Bronchial smooth muscle cell (primary cell): ENCODE measurements around the gene POP7. TPM values are rescaled to one million over a fixed set of nuclear protein-coding genes. Genes with fewer than 3 reads are reported as not detected.

Source experiments
- total RNA-seq: library from RNA; depleted of rRNA; stranded (reverse); fragments of >200 nt; gene quantifications from 2 replicates; pipeline ENCODE4 v1.2.1, GENCODE V29; 2014

Gene POP7
- 26.2 and 31.2 TPM in 2 replicates for total RNA-seq

GRCh38 chr7:100705753-100706671 lies at the start of gene POP7:
POP7 (plus strand) TSS chr7:100706121; CDS start chr7:100706831, 710 bp downstream.

GRCh38 chr7:100673302-100673941 lies 32.5 kb upstream of the POP7 start, which contains the start of gene GNB2:
GNB2 (plus strand) TSS chr7:100673740; CDS start chr7:100676266, 2,526 bp downstream.

GRCh38 chr7:100694098-100694745 lies 11.7 kb upstream of the POP7 start, which contains the start of gene GIGYF1:
GIGYF1 (minus strand) TSS chr7:100694250; CDS start chr7:100688238, 6,012 bp downstream.

GRCh38 chr7:100720279-100720670 lies 14.4 kb downstream of the POP7 start, which contains the start of gene EPO:
EPO (plus strand) TSS chr7:100720468; CDS start chr7:100720981, 513 bp downstream.

Other genes starting within 250 kb of the POP7 start
- gene SPACDR, start 241.9 kb upstream of the POP7 start, total RNA-seq: 0.17 and 0.32 TPM in 2 replicates
- gene TSC22D4, start 226.9 kb upstream of the POP7 start, total RNA-seq: 7.5 and 14.5 TPM in 2 replicates
- gene NYAP1, start 222.2 kb upstream of the POP7 start, total RNA-seq: 2.0 and 2.4 TPM in 2 replicates
- 3.0 and 4.3 TPM in 2 replicates for gene AGFG2, start 166.9 kb upstream of the POP7 start, total RNA-seq
- gene SAP25, start 132.2 kb upstream of the POP7 start, total RNA-seq: 0.16 TPM in 1 of 2 replicates, not detected in the other
- 9.0 and 9.6 TPM in 2 replicates for gene LRCH4, start 120.0 kb upstream of the POP7 start, total RNA-seq
- 0.43 and 0.47 TPM in 2 replicates for gene FBXO24, start 119.8 kb upstream of the POP7 start, total RNA-seq
- gene PCOLCE, start 103.8 kb upstream of the POP7 start, total RNA-seq: 102 and 107 TPM in 2 replicates
- gene MOSPD3, start 93.6 kb upstream of the POP7 start, total RNA-seq: 4.0 and 5.4 TPM in 2 replicates
- 0.26 TPM in 1 of 2 replicates, not detected in the other for gene TFR2, start 64.6 kb upstream of the POP7 start, total RNA-seq
- gene ACTL6B, start 49.7 kb upstream of the POP7 start, total RNA-seq: not detected in 2 replicates
- 53.9 and 54.8 TPM in 2 replicates for gene GNB2, start 32.4 kb upstream of the POP7 start, total RNA-seq
- gene GIGYF1, start 11.9 kb upstream of the POP7 start, total RNA-seq: 13.6 and 22.8 TPM in 2 replicates
- gene EPO, start 14.3 kb downstream of the POP7 start, total RNA-seq: not detected in 2 replicates
- not detected in 2 replicates for gene ZAN, start 27.5 kb downstream of the POP7 start, total RNA-seq
- 41.0 and 95.5 TPM in 2 replicates for gene EPHB4, start 121.4 kb downstream of the POP7 start, total RNA-seq
- 9.4 and 14.5 TPM in 2 replicates for gene SLC12A9, start 146.6 kb downstream of the POP7 start, total RNA-seq
- 73.1 and 81.6 TPM in 2 replicates for gene TRIP6, start 161.3 kb downstream of the POP7 start, total RNA-seq
- 35.1 and 40.8 TPM in 2 replicates for gene SRRT, start 169.0 kb downstream of the POP7 start, total RNA-seq
- gene UFSP1, start 183.6 kb downstream of the POP7 start, total RNA-seq: 2.7 and 5.4 TPM in 2 replicates
- gene ACHE, start 189.8 kb downstream of the POP7 start, total RNA-seq: under 0.01 and 0.17 TPM in 2 replicates
- under 0.01 TPM in 1 of 2 replicates, not detected in the other for gene MUC3A, start 243.4 kb downstream of the POP7 start, total RNA-seq